ENCODE data around the gene CRISP1. TPM values are rescaled to one million over a fixed set of nuclear protein-coding genes. Genes with fewer than 3 reads are reported as not detected.
"Not testable (repeated sequence)": the region's sequence is repeated elsewhere in the genome, so short reads cannot be mapped to it uniquely, and the experiment has no call there.

The CRISP1 gene
- polyA plus RNA-seq, 1 donor (not counting 4 experiments of a cell fraction or from before 2014, with no cell fraction given), result not detected

GRCh38 chr6:49902856-49903255 is 36.5 kb upstream of the CRISP1 start:
- Histone ChIP-seq H3K9ac (ENCODE audit: control insufficient read depth, extremely low read depth, insufficient read depth, low read length) (no peak overlapping the region), H3K27me3 (ENCODE audit: control insufficient read depth, extremely low read depth, insufficient read depth, low read length) (no peaks in the 10 kb centered on the region), H3K36me3 (ENCODE audit: control insufficient read depth in 2 of 2, extremely low read depth in 1 of 2, insufficient read depth in 2 of 2, low read length in 2 of 2) (no peaks in the 10 kb centered on the region), H4K20me1 (ENCODE audit: control insufficient read depth, extremely low read depth, insufficient read depth, low read length) (no peaks in the 10 kb centered on the region), H3K9me3 (ENCODE audit: control insufficient read depth, low read depth, low read length) (no peaks in the 10 kb centered on the region), H3K27ac (ENCODE audit: control insufficient read depth, insufficient read depth, low read length) (no peak overlapping the region), H3K9me1 (ENCODE audit: control insufficient read depth, extremely low read depth, insufficient read depth, low read length) (no peaks in the 10 kb centered on the region), H3K79me2 (ENCODE audit: control insufficient read depth, insufficient read depth, low read length) (no peaks in the 10 kb centered on the region), H3K4me2 (ENCODE audit: control insufficient read depth, extremely low read depth, insufficient read depth, low read depth, low read length) (no peak overlapping the region), H3K4me3 (ENCODE audit: control insufficient read depth in 2 of 3, extremely low read depth in 1 of 3, insufficient read depth in 2 of 3, low read depth in 1 of 3, low read length in 3 of 3) (no peak overlapping the region), H2AFZ (ENCODE audit: control insufficient read depth, low read length) (no peak overlapping the region), H3K4me1 (ENCODE audit: control insufficient read depth, extremely low read depth, insufficient read depth, low read length) (no peaks in the 10 kb centered on the region)
- no peak for FAIRE-seq
- TF ChIP-seq, protein P1, sequence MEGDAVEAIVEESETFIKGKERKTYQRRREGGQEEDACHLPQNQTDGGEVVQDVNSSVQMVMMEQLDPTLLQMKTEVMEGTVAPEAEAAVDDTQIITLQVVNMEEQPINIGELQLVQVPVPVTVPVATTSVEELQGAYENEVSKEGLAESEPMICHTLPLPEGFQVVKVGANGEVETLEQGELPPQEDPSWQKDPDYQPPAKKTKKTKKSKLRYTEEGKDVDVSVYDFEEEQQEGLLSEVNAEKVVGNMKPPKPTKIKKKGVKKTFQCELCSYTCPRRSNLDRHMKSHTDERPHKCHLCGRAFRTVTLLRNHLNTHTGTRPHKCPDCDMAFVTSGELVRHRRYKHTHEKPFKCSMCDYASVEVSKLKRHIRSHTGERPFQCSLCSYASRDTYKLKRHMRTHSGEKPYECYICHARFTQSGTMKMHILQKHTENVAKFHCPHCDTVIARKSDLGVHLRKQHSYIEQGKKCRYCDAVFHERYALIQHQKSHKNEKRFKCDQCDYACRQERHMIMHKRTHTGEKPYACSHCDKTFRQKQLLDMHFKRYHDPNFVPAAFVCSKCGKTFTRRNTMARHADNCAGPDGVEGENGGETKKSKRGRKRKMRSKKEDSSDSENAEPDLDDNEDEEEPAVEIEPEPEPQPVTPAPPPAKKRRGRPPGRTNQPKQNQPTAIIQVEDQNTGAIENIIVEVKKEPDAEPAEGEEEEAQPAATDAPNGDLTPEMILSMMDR (optimal IDR thresholded peaks at IDR 0.05 in 1 of 3, IDR thresholded peaks at IDR 0.05 in 1 of 3, conservative IDR thresholded peaks at IDR 0.05 in 1 of 3; ENCODE audit: extremely low read depth in 1 of 3, insufficient read depth in 2 of 3, low read length in 3 of 3), result no peak
- no peak for TF ChIP-seq EZH2 (IDR thresholded peaks at IDR 0.05; ENCODE audit: low read length)
- no peak for DNase-seq (ENCODE audit: low read depth, low spot score)
- dilution Hi-C loops (cut with MboI; ENCODE audit: extremely low pct_ligation_motif_present, low sequenced_read_pairs), result no loop called here

- H3K9me3 ChIP-seq (ENCODE audit: control insufficient read depth, low read depth, low read length), result no peaks in the 10 kb centered on the region
- H3K27me3 ChIP-seq (ENCODE audit: control insufficient read depth, extremely low read depth, insufficient read depth, low read length), result no peaks in the 10 kb centered on the region
- no peak overlapping the region for H3K4me3 ChIP-seq (ENCODE audit: control insufficient read depth in 2 of 3, extremely low read depth in 1 of 3, insufficient read depth in 2 of 3, low read depth in 1 of 3, low read length in 3 of 3)
- no peak for DNase-seq (ENCODE audit: low read depth, low spot score)
- H3K9me1 ChIP-seq (ENCODE audit: control insufficient read depth, extremely low read depth, insufficient read depth, low read length), result no peaks in the 10 kb centered on the region
- no peaks in the 10 kb centered on the region for H4K20me1 ChIP-seq (ENCODE audit: control insufficient read depth, extremely low read depth, insufficient read depth, low read length)
- no peak overlapping the region for H3K9ac ChIP-seq (ENCODE audit: control insufficient read depth, extremely low read depth, insufficient read depth, low read length)
- H3K4me1 ChIP-seq (ENCODE audit: control insufficient read depth, extremely low read depth, insufficient read depth, low read length), result no peaks in the 10 kb centered on the region
- H3K36me3 ChIP-seq (ENCODE audit: control insufficient read depth in 2 of 2, extremely low read depth in 1 of 2, insufficient read depth in 2 of 2, low read length in 2 of 2), result no peaks in the 10 kb centered on the region
- H3K4me2 ChIP-seq (ENCODE audit: control insufficient read depth, extremely low read depth, insufficient read depth, low read depth, low read length), result no peak overlapping the region
- no peak for FAIRE-seq
- dilution Hi-C loops (cut with MboI; ENCODE audit: extremely low pct_ligation_motif_present, low sequenced_read_pairs), result no loop called here
- TF ChIP-seq EZH2 (IDR thresholded peaks at IDR 0.05; ENCODE audit: low read length), result no peak
- TF ChIP-seq, protein P1 (optimal IDR thresholded peaks at IDR 0.05 in 1 of 3, IDR thresholded peaks at IDR 0.05 in 1 of 3, conservative IDR thresholded peaks at IDR 0.05 in 1 of 3; ENCODE audit: extremely low read depth in 1 of 3, insufficient read depth in 2 of 3, low read length in 3 of 3), result no peak
- H3K27ac ChIP-seq (ENCODE audit: control insufficient read depth, insufficient read depth, low read length), result no peak overlapping the region
- no peak overlapping the region for H2AFZ ChIP-seq (ENCODE audit: control insufficient read depth, low read length)
- no peaks in the 10 kb centered on the region for H3K79me2 ChIP-seq (ENCODE audit: control insufficient read depth, insufficient read depth, low read length)
Observed at GRCh38 chr6:49898904-49899566, 32.7 kb upstream of the CRISP1 start.

- H3K9me3 ChIP-seq (ENCODE audit: control insufficient read depth, low read depth, low read length); dilution Hi-C loops (cut with MboI; ENCODE audit: extremely low pct_ligation_motif_present, low sequenced_read_pairs); H3K9ac ChIP-seq (ENCODE audit: control insufficient read depth, extremely low read depth, insufficient read depth, low read length); H4K20me1 ChIP-seq (ENCODE audit: control insufficient read depth, extremely low read depth, insufficient read depth, low read length); H2AFZ ChIP-seq (ENCODE audit: control insufficient read depth, low read length); H3K27ac ChIP-seq (ENCODE audit: control insufficient read depth, insufficient read depth, low read length); H3K36me3 ChIP-seq (ENCODE audit: control insufficient read depth in 2 of 2, extremely low read depth in 1 of 2, insufficient read depth in 2 of 2, low read length in 2 of 2); FAIRE-seq; DNase-seq (ENCODE audit: low read depth, low spot score); H3K4me1 ChIP-seq (ENCODE audit: control insufficient read depth, extremely low read depth, insufficient read depth, low read length); H3K4me3 ChIP-seq (ENCODE audit: control insufficient read depth in 2 of 3, extremely low read depth in 1 of 3, insufficient read depth in 2 of 3, low read depth in 1 of 3, low read length in 3 of 3); H3K27me3 ChIP-seq (ENCODE audit: control insufficient read depth, extremely low read depth, insufficient read depth, low read length); H3K9me1 ChIP-seq (ENCODE audit: control insufficient read depth, extremely low read depth, insufficient read depth, low read length); H3K4me2 ChIP-seq (ENCODE audit: control insufficient read depth, extremely low read depth, insufficient read depth, low read depth, low read length); H3K79me2 ChIP-seq (ENCODE audit: control insufficient read depth, insufficient read depth, low read length): not testable (repeated sequence)
Observed at GRCh38 chr6:49895553-49895952, 29.2 kb upstream of the CRISP1 start.
